ENCODE data around the gene FARP1.

Gene FARP1

GRCh38 chr13:98272549-98272948 lies 129.7 kb downstream of the FARP1 start:
- no peak for DNase-seq (ENCODE audit: low spot score)
- TF ChIP-seq, protein P1, sequence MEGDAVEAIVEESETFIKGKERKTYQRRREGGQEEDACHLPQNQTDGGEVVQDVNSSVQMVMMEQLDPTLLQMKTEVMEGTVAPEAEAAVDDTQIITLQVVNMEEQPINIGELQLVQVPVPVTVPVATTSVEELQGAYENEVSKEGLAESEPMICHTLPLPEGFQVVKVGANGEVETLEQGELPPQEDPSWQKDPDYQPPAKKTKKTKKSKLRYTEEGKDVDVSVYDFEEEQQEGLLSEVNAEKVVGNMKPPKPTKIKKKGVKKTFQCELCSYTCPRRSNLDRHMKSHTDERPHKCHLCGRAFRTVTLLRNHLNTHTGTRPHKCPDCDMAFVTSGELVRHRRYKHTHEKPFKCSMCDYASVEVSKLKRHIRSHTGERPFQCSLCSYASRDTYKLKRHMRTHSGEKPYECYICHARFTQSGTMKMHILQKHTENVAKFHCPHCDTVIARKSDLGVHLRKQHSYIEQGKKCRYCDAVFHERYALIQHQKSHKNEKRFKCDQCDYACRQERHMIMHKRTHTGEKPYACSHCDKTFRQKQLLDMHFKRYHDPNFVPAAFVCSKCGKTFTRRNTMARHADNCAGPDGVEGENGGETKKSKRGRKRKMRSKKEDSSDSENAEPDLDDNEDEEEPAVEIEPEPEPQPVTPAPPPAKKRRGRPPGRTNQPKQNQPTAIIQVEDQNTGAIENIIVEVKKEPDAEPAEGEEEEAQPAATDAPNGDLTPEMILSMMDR (conservative IDR thresholded peaks at IDR 0.05; ENCODE audit: low read depth), result no peak
- POLR2A ChIA-PET (ENCODE audit: low non-redundant PET), result interaction anchor here (0.6 kb wide), 1 partner anchor 144 kb away, joined by 3 read pairs; no protein-coding TSS in a partner anchor
- no peak overlapping the region for H3K27ac ChIP-seq
- CTCF ChIA-PET, result interaction anchor here (0.6 kb wide), 1 partner anchor 27 kb away, joined by 3 read pairs; no protein-coding TSS in a partner anchor

- DNase-seq (ENCODE audit: low spot score), result no peak
- H3K27ac ChIP-seq, result no peak overlapping the region
- POLR2A ChIA-PET (ENCODE audit: low non-redundant PET), result no interaction called here
- CTCF ChIA-PET, result no interaction called here
- TF ChIP-seq, protein P1 (conservative IDR thresholded peaks at IDR 0.05; ENCODE audit: low read depth), result no peak
Measured at GRCh38 chr13:98273067-98273823, 130.4 kb downstream of the FARP1 start.

GRCh38 chr13:98273824-98274742 lies 131.2 kb downstream of the FARP1 start:
- TF ChIP-seq, protein P1 (conservative IDR thresholded peaks at IDR 0.05; ENCODE audit: low read depth), result no peak
- ChIA-PET CTCF (no interaction called here), POLR2A (ENCODE audit: low non-redundant PET) (no interaction called here)
- DNase-seq (ENCODE audit: low spot score), result no peak
- H3K27ac ChIP-seq, result no peak overlapping the region

DNA sequence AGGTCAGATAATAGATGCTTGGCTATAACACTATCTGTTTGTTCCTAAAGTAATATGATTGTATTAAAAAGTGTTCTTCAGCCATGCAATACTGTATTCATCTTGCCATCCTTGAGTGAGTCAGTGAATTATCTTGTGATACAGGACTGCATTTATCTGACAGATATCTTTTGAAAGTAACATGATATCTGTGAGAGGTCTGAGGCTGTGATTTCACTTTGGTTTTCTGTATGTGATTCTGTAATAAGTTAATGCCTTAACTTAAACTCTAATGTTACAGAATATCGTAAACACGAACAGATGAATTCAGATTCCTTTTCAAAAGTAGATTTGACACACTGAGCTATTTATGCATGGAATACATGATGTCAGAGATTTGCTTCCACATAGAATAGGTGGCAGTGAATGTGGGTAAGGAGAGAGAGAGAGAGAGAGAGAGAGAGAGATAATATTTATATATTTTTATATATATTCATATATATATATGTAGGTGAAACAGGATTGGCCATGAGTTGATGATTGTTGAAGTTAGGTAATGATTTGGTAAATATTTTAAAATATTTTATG lies 132.1 kb downstream of the FARP1 start:
- H3K27ac ChIP-seq, result no peak overlapping the region
- ChIA-PET POLR2A (ENCODE audit: low non-redundant PET) (no interaction called here), CTCF (interaction anchor here (0.6 to 0.7 kb wide), 2 partner anchors 27 to 126 kb away, joined by 3 to 4 read pairs; no protein-coding TSS in a partner anchor)
- TF ChIP-seq, protein P1 (conservative IDR thresholded peaks at IDR 0.05; ENCODE audit: low read depth), result no peak
- no peak for DNase-seq (ENCODE audit: low spot score)

DNA sequence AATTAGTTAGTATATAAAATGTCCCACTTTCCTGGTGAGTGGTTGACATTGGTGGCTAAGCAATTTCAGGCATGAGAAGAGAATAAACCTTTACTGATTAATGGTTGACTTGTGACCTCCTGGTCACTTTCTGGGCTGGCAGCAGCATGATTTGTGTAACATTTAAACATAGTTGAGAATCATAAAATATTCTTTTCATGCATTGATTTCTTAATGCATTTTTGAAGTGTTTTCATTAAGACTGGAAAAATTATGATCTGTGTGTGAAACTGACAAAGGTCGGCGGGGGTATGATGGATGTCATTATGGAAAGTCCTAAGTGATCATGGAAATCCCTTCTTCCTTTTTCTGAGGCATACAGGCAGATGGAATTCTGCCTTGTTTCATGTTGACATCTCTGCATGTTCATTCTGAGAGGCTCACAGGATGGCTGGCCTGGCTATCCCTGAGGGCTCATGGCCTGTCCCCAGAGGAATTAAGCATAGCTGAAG lies 132.8 kb downstream of the FARP1 start:
- ChIA-PET CTCF (interaction anchor here (0.6 kb wide), 1 partner anchor 125 kb away, joined by 3 read pairs; no protein-coding TSS in a partner anchor), POLR2A (ENCODE audit: low non-redundant PET) (no interaction called here)

More for the DNA sequence above, 132.8 kb downstream of the FARP1 start:
- no peak overlapping the region for H3K27ac ChIP-seq
- TF ChIP-seq, protein P1 (conservative IDR thresholded peaks at IDR 0.05; ENCODE audit: low read depth), result no peak
- no peak for DNase-seq (ENCODE audit: low spot score)
